Heart left ventricle (tissue), 13 donors: ENCODE data around the gene GATA5.

Experiments used
- POLR2A ChIP-seq, 2 donors: fragments of 450-650 bp; IDR thresholded peaks; one replicate each; pipeline ENCODE4 v1.6.1; 2017; ENCODE audit warnings: antibody characterized with exemption in 2 of 2, mild to moderate bottlenecking in 2 of 2, moderate library complexity in 2 of 2
- TF ChIP-seq, protein P1 (sequence below), 12 donors: fragments of 200-600 bp; sonication (generic) in 4 of 12; IDR thresholded peaks; one replicate each; pipeline versions ENCODE4 v1.5.0 to v1.8.0; 2018 to 2022; ENCODE audit warnings: antibody characterized with exemption in 12 of 12, mild to moderate bottlenecking in 5 of 12
- donor health status: ischemic (EF 13 %, LVEDD 7.1; RV severe dilation, severe dysfunction).
- donor health status: DM: no; HTN: yes; CAD: no.
- donor health status: DM: no; HTN: no; CAD: no.
- donor health status: ischemic (EF 25% LVEDD 6.9; RV normal size, moderate dysfunction).
- donor health status: ischemic (EF 25% LVEDD 5.7; RV mildly dilated, moderate dysfunction).
- donor health status: ischemic (EF 35%, LVEDD 5.7; RV mildly dilated, moderate dysfunction).
- donor health status: nonischemic (EF 11% LVEDD 7.7; RV severe dilation, severe dysfunction).
- donor health status: DM: yes; HTN: yes; CAD: no.
- donor health status: PGD.
- donor health status: ischemic (EF 29% LVEDD 5.4; RV normal size, mild dysfunction).
- donor health status: nonischemic (EF 23%, LVEDD 6.1; RV moderate dilation, normal function).

GRCh38 chr20:62480318-62480717, 4.5 kb upstream of the GATA5 start:
- TF ChIP-seq, protein P1, sequence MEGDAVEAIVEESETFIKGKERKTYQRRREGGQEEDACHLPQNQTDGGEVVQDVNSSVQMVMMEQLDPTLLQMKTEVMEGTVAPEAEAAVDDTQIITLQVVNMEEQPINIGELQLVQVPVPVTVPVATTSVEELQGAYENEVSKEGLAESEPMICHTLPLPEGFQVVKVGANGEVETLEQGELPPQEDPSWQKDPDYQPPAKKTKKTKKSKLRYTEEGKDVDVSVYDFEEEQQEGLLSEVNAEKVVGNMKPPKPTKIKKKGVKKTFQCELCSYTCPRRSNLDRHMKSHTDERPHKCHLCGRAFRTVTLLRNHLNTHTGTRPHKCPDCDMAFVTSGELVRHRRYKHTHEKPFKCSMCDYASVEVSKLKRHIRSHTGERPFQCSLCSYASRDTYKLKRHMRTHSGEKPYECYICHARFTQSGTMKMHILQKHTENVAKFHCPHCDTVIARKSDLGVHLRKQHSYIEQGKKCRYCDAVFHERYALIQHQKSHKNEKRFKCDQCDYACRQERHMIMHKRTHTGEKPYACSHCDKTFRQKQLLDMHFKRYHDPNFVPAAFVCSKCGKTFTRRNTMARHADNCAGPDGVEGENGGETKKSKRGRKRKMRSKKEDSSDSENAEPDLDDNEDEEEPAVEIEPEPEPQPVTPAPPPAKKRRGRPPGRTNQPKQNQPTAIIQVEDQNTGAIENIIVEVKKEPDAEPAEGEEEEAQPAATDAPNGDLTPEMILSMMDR (IDR thresholded peaks at IDR 0.05): no peak
- no peak for TF ChIP-seq POLR2A (IDR thresholded peaks at IDR 0.05)
